Heart left ventricle (tissue), 16 donors: ENCODE measurements around the gene ZFAND2B. TPM values are rescaled to one million over a fixed set of nuclear protein-coding genes. Genes with fewer than 3 reads are reported as not detected.
A peak's percentile ranks its signal among the peaks of the same experiment; 100 is the strongest.

ENCODE experiments used
- ATAC-seq, 4 donors: fragments of 200-7000 bp; cut with Tn5 transposase; one replicate each; pipeline ENCODE4 v1.9.1; 2020 to 2022; ENCODE audit warnings: moderate library complexity in 4 of 4, mild to moderate bottlenecking in 3 of 4, moderate number of reproducible peaks in 1 of 4
- DNase-seq, 5 donors: peaks; one replicate each; pipeline ENCODE4 v3.0.0-alpha.2; 2020
- H3K27ac ChIP-seq, 12 donors: fragments of 200-600 bp; sonication (generic) in 4 of 12; one replicate each; pipeline versions ENCODE4 v1.5.0 to v1.8.0; 2016 to 2022; ENCODE audit warnings: mild to moderate bottlenecking in 2 of 12
- H3K27me3 ChIP-seq, 9 donors: fragments of 200-600 bp; sonication (generic) in 2 of 9; one replicate each; pipeline versions ENCODE4 v1.5.1 to v1.8.0; 2016 to 2022; ENCODE audit warnings: mild to moderate bottlenecking in 3 of 9
- H3K36me3 ChIP-seq, 9 donors: fragments of 200-600 bp; sonication (generic) in 2 of 9; one replicate each; pipeline versions ENCODE4 v1.5.0 to v1.8.0; 2018 to 2022; ENCODE audit warnings: mild to moderate bottlenecking in 2 of 9
- H3K4me1 ChIP-seq, 12 donors: fragments of 200-600 bp; sonication (generic) in 4 of 12; one replicate each; pipeline versions ENCODE4 v1.5.0 to v1.8.0; 2016 to 2022; ENCODE audit warnings: mild to moderate bottlenecking in 3 of 12
- H3K4me3 ChIP-seq, 12 donors: fragments of 200-600 bp; sonication (generic) in 4 of 12; one replicate each; pipeline versions ENCODE4 v1.5.0 to v1.8.0; 2017 to 2022; ENCODE audit warnings: mild to moderate bottlenecking in 9 of 12, moderate library complexity in 4 of 12
- H3K9me3 ChIP-seq, 12 donors: fragments of 200-600 bp; sonication (generic) in 4 of 12; one replicate each; pipeline versions ENCODE4 v1.5.0 to v1.8.0; 2016 to 2022; ENCODE audit warnings: mild to moderate bottlenecking in 1 of 12
- CTCF ChIP-seq, 12 donors: fragments of 200-600 bp; sonication (generic) in 4 of 12; IDR thresholded peaks; one replicate each; pipeline versions ENCODE4 v1.5.0 to v1.8.0; 2018 to 2022; ENCODE audit warnings: antibody characterized with exemption in 12 of 12, mild to moderate bottlenecking in 5 of 12
- POLR2A ChIP-seq, 2 donors: fragments of 450-650 bp; IDR thresholded peaks; one replicate each; pipeline ENCODE4 v1.6.1; 2017; ENCODE audit warnings: antibody characterized with exemption in 2 of 2, mild to moderate bottlenecking in 2 of 2, moderate library complexity in 2 of 2
- WGBS, 4 donors: extraction: QIAGEN DNeasy Blood & Tissue Kit in 2 of 4; methylation state at CpG; one replicate each; pipeline versions ENCODE4 v1.1.5 to v1.1.7; 2013 to 2018; 5-methylcytosine and 5-hydroxymethylcytosine counted together
- intact Hi-C, 10 donors: fragments of 100-400 bp; cut with DNase I; formaldehyde crosslinking; loops; one replicate each; pipeline versions ENCODE4 v1.11.1 to v1.14.2; 2022
- polyA plus RNA-seq, 2 donors: library from polyadenylated mRNA; stranded (reverse); fragments of 200-250 nt; gene quantifications; one replicate each; pipeline ENCODE4 v1.2.3, GENCODE V29; 2013
- total RNA-seq, 9 donors: library from RNA; depleted of rRNA in 2 of 9; stranded (reverse); fragments of >200 nt in 2 of 9; fragmentation: NEBNext Ultra II Directional in 3 of 9; extraction: Animal tissue kit (Norgen Biotek cat#: 25700) in 3 of 9; gene quantifications; one replicate each; pipeline versions ENCODE4 v1.1.0 to v1.2.4, GENCODE V29; 2016 to 2023
- donor health status: ischemic (EF 13 %, LVEDD 7.1; RV severe dilation, severe dysfunction).
- donor health status: healthy with polysubstance abuse.
- donor health status: DM: no; HTN: yes; CAD: no.
- donor health status: DM: no; HTN: no; CAD: no.
- donor health status: ischemic (EF 25% LVEDD 6.9; RV normal size, moderate dysfunction).
- donor health status: ischemic (EF 25% LVEDD 5.7; RV mildly dilated, moderate dysfunction).
- donor health status: healthy.
- donor health status: DM: yes; HTN: yes; CAD: no.
- donor health status: ischemic (EF 35%, LVEDD 5.7; RV mildly dilated, moderate dysfunction).
- donor health status: nonischemic (EF 11% LVEDD 7.7; RV severe dilation, severe dysfunction).
- donor health status: DM: yes; HTN: yes; CAD: no.
- donor health status: PGD.
- donor health status: ischemic (EF 29% LVEDD 5.4; RV normal size, mild dysfunction).
- donor health status: nonischemic (EF 23%, LVEDD 6.1; RV moderate dilation, normal function).

Gene ZFAND2B
- total and polyA plus RNA-seq, 11 donors: 13.9 to 35.7 (median 23.5) TPM

- ATAC-seq: no peak
- intact Hi-C loops: loop anchor here in 4 of 10 donors (5.0 to 10.0 kb wide), 2 partner anchors 38 to 216 kb away; partner anchors contain the start of genes DNPEP (in 3 of the 4) and ZFAND2B (in 1 of the 4)
- peaks cover 0 to 15% (median 10%) of the 10 kb centered on the region in 12 donors for H3K4me1 ChIP-seq
- H3K9me3 ChIP-seq: no peaks in the 10 kb centered on the region
- peaks cover 0 to 28% (median 22%) of the 10 kb centered on the region in 9 donors for H3K36me3 ChIP-seq
- no peaks in the 10 kb centered on the region for H3K27me3 ChIP-seq
- H3K4me3 ChIP-seq: no peak overlapping the region
- H3K27ac ChIP-seq: no peak overlapping the region
- DNase-seq: no peak
- TF ChIP-seq POLR2A (IDR thresholded peaks at IDR 0.05) (no peak), CTCF (IDR thresholded peaks at IDR 0.05) (no peak)
Measured at GRCh38 chr2:219168932-219169331, 37.6 kb upstream of the ZFAND2B start.

- DNase-seq (no peak), ATAC-seq (no peak)
- WGBS, 4 donors: 90 to 94% (median 93%) methylated on average over 10 of the region's 10 CpGs
- Histone ChIP-seq H3K27me3 (no peaks in the 10 kb centered on the region), H3K9me3 (no peaks in the 10 kb centered on the region), H3K36me3 (peaks cover 0 to 39% (median 33%) of the 10 kb centered on the region in 9 donors), H3K4me1 (peaks cover 0 to 23% (median 12%) of the 10 kb centered on the region in 12 donors), H3K4me3 (no peak within 1 kb of the TSS), H3K27ac (peak within 1 kb of the TSS in 2 of 12 donors; percentile 55 to 80)
- intact Hi-C loops: loop anchor here in 8 of 10 donors (5.0 to 10.0 kb wide), 4 partner anchors 37 to 885 kb away; partner anchors contain the start of genes DNPEP (in 6 of the 8), ZFAND2B (in 4 of the 8), ANKZF1 (in 1 of the 8) and ATG9A (in 1 of the 8)
- no peak for TF ChIP-seq CTCF (IDR thresholded peaks at IDR 0.05)
- no peak for TF ChIP-seq POLR2A (IDR thresholded peaks at IDR 0.05)
Measured at GRCh38 chr2:219169930-219170654, 36.5 kb upstream of the ZFAND2B start, which contains the start of gene SLC23A3. Gene SLC23A3, minus strand, starts transcription at chr2:219170029. Its CDS starts 45 bp downstream, at chr2:219169984.

GRCh38 chr2:219171231-219171651, 35.3 kb upstream of the ZFAND2B start:
- peaks cover 0 to 35% (median 22%) of the 10 kb centered on the region in 12 donors for H3K4me1 ChIP-seq
- WGBS, 4 donors: 26 to 31% (median 29%) methylated on average over 6 of the region's 6 CpGs
- no peaks in the 10 kb centered on the region for H3K9me3 ChIP-seq
- H3K36me3 ChIP-seq: peaks cover 0 to 43% (median 37%) of the 10 kb centered on the region in 9 donors
- H3K27me3 ChIP-seq: no peaks in the 10 kb centered on the region
- TF ChIP-seq CTCF (IDR thresholded peaks at IDR 0.05) (peak; percentile 54 to 77 (median 68)), POLR2A (IDR thresholded peaks at IDR 0.05) (no peak)
- intact Hi-C loops: loop anchor here in 6 of 10 donors (1.0 to 10.0 kb wide), 5 partner anchors 11 to 886 kb away; partner anchors contain the start of genes DNPEP (in 3 of the 6), ZFAND2B (in 3 of the 6), ANKZF1 (in 1 of the 6) and ATG9A (in 1 of the 6)
- peak; percentile 53 to 71 (median 62) for ATAC-seq
- H3K4me3 ChIP-seq: no peak overlapping the region
- peak overlapping the region in 8 of 12 donors; percentile 29 to 80 (median 51) for H3K27ac ChIP-seq
- DNase-seq: peak in 3 of 5 donors; percentile 27 to 40 (median 29)
